Measurements from ENCODE around the gene KLHL2. TPM values are rescaled to one million over a fixed set of nuclear protein-coding genes. Genes with fewer than 3 reads are reported as not detected.

The KLHL2 gene
- total and polyA plus RNA-seq, 9 of the 15 experiments (the other 6 are each of a cell fraction or from before 2014, with no cell fraction given): 2.5 to 11.3 (median 6.1) TPM

DNA sequence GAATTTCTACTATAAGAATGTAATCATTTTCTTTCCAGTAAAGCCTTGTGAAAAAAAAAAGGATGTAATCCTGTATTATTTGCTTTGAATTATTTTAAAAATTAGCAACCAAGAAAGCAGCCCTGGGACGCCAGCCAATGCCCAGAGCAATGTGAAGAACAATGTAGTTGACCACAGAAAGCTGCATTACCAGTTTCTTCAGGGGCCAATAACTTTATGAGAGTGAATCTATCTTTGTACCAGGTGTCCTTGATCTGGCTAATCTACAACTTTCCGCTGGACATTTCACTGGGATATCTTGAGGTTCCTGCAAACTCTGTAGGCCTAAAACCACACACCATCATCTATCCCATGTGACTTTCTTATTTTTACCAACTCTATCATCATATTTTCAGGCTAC lies 7.6 kb upstream of the KLHL2 start:
- H3K4me2 ChIP-seq (ENCODE audit: insufficient read depth, low read length): no peak overlapping the region
- no peak for ATAC-seq
- intact Hi-C loops (cut with micrococcal nuclease): loop anchor here (10.0 kb wide), 1 partner anchor 265 kb away; no protein-coding TSS in a partner anchor

More for the DNA sequence above, 7.6 kb upstream of the KLHL2 start:
- Histone ChIP-seq H3K27me3 (ENCODE audit: control insufficient read depth in 2 of 2, insufficient read depth in 2 of 2, low read length in 2 of 2) (peaks cover 0 to 15% of the 10 kb centered on the region in 2 experiments; a peak in 4 of 5 replicates), H3K9me3 (replicated peaks; ENCODE audit: control insufficient read depth, insufficient read depth, low read depth, low read length) (no peaks in the 10 kb centered on the region), H3K9ac (ENCODE audit: insufficient read depth in 1 of 2, low read depth in 2 of 2, low read length in 2 of 2) (no peak overlapping the region), H3K36me3 (ENCODE audit: control insufficient read depth, insufficient read depth, low read length) (no peaks in the 10 kb centered on the region), H3K79me2 (ENCODE audit: control insufficient read depth, insufficient read depth, low read length) (no peaks in the 10 kb centered on the region), H3K27ac (ENCODE audit: extremely low read depth, low read depth, low read length) (no peak overlapping the region), H4K20me1 (replicated peaks; ENCODE audit: control insufficient read depth, insufficient read depth, low read length) (no peaks in the 10 kb centered on the region), H3K4me3 (no peak overlapping the region), H3K9me1 (ENCODE audit: control insufficient read depth, insufficient read depth, low read length) (peaks cover 3% of the 10 kb centered on the region), H2AFZ (ENCODE audit: low read depth, low read length) (no peak overlapping the region), H3K4me1 (replicated peaks in 1 of 2; ENCODE audit: control insufficient read depth in 2 of 2, insufficient read depth in 2 of 2, low read length in 2 of 2) (no peaks in the 10 kb centered on the region)
- FAIRE-seq: no peak
- CTCF ChIA-PET (ENCODE audit: low intra/inter-chr PET ratio): no interaction called here
- 2% methylated on average over 2 of the region's 2 CpGs for WGBS (ENCODE audit: insufficient coverage, low coverage, missing lambda C conversion rate)
- in situ Hi-C loops (cut with MboI): no loop called here
- no peak for DNase-seq (ENCODE audit: extremely low read depth in 1 of 4, low spot score in 3 of 4)
- TF ChIP-seq RBM39 (optimal IDR thresholded peaks at IDR 0.05; ENCODE audit: low read depth, low read length) (no peak), TAF9B (IDR thresholded peaks at IDR 0.05; ENCODE audit: partially characterized antibody) (no peak), ZBTB1 (CRISPR knock-in tag; IDR thresholded peaks at IDR 0.05; ENCODE audit: borderline replicate concordance, low read depth) (no peak), CHD7 (IDR thresholded peaks at IDR 0.05; ENCODE audit: low read depth, low read length) (no peak), ZKSCAN3 (CRISPR knock-in tag; IDR thresholded peaks at IDR 0.05) (no peak), THRAP3 (IDR thresholded peaks at IDR 0.05; ENCODE audit: borderline replicate concordance) (no peak), KHSRP (IDR thresholded peaks at IDR 0.05) (no peak), ZNF3 (CRISPR knock-in tag; IDR thresholded peaks at IDR 0.05) (no peak)
- POLR2A ChIA-PET: no interaction called here
- BruUV-seq (replicated peaks): no TSS peak
